ENCODE data around the gene SPCS3.
"Not testable (repeated sequence)": the region's sequence is repeated elsewhere in the genome, so short reads cannot be mapped to it uniquely, and the experiment has no call there.

The SPCS3 gene

DNA sequence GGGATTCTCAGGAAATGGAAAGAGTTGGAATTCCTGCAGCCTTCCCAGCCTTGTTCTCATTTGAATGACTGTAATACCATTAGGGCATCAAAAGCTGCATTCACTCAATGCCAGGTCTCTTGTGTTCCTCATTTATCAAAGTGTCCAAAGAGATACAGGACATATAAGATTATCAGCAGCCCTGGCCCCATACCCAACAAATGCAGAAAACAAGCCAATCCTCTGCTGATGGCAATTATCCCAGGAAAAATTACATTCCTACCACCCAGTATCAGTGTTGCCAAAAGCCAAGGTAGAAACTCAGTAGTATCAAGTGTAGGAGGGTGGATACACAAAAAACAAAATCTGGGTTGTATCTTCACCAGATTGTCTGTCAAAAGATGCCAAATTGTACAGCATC, 32.2 kb upstream of the SPCS3 start:
- H3K27me3 ChIP-seq (ENCODE audit: control insufficient read depth, insufficient read depth, low read length, poor library complexity, severe bottlenecking): no peaks in the 10 kb centered on the region
- H3K4me1 ChIP-seq (ENCODE audit: control insufficient read depth, insufficient read depth, low read length): peaks cover 5% of the 10 kb centered on the region
- no peaks in the 10 kb centered on the region for H3K36me3 ChIP-seq (ENCODE audit: control insufficient read depth, insufficient read depth, low read length)
- no peak overlapping the region for H3K27ac ChIP-seq (ENCODE audit: insufficient read depth, low read depth, low read length, poor library complexity, severe bottlenecking)
- no peak overlapping the region for H3K4me3 ChIP-seq (ENCODE audit: insufficient read depth, low read depth, low read length)
- H3K9me3 ChIP-seq (ENCODE audit: control insufficient read depth, low read length): no peaks in the 10 kb centered on the region

- no peaks in the 10 kb centered on the region for H3K27me3 ChIP-seq (ENCODE audit: control insufficient read depth, insufficient read depth, low read length, poor library complexity, severe bottlenecking)
- no peaks in the 10 kb centered on the region for H3K36me3 ChIP-seq (ENCODE audit: control insufficient read depth, insufficient read depth, low read length)
- no peak overlapping the region for H3K4me3 ChIP-seq (ENCODE audit: insufficient read depth, low read depth, low read length)
- no peaks in the 10 kb centered on the region for H3K9me3 ChIP-seq (ENCODE audit: control insufficient read depth, low read length)
- H3K4me1 ChIP-seq (ENCODE audit: control insufficient read depth, insufficient read depth, low read length): peaks cover 5% of the 10 kb centered on the region
- H3K27ac ChIP-seq (ENCODE audit: insufficient read depth, low read depth, low read length, poor library complexity, severe bottlenecking): no peak overlapping the region
Measured at GRCh38 chr4:176288020-176288419, 31.7 kb upstream of the SPCS3 start.

- 89 to 95% methylated on average over 5 to 6 of the region's 6 CpGs for WGBS, 2 experiments
- H3K4me1 ChIP-seq (ENCODE audit: control insufficient read depth, insufficient read depth, low read length): peaks cover 5% of the 10 kb centered on the region
Measured at GRCh38 chr4:176289561-176289960, 30.2 kb upstream of the SPCS3 start.

GRCh38 chr4:176290520-176290919, 29.2 kb upstream of the SPCS3 start:
- Histone ChIP-seq H3K27ac (ENCODE audit: insufficient read depth, low read depth, low read length, poor library complexity, severe bottlenecking) (no peak overlapping the region), H3K4me1 (ENCODE audit: control insufficient read depth, insufficient read depth, low read length) (peaks cover 5% of the 10 kb centered on the region), H3K4me3 (ENCODE audit: insufficient read depth, low read depth, low read length) (no peak overlapping the region), H3K36me3 (ENCODE audit: control insufficient read depth, insufficient read depth, low read length) (no peaks in the 10 kb centered on the region), H3K9me3 (ENCODE audit: control insufficient read depth, low read length) (no peaks in the 10 kb centered on the region), H3K27me3 (ENCODE audit: control insufficient read depth, insufficient read depth, low read length, poor library complexity, severe bottlenecking) (no peaks in the 10 kb centered on the region)
- WGBS, 2 experiments: 92 to 95% methylated on average over 3 of the region's 3 CpGs

More at GRCh38 chr4:176289561-176289960, 30.2 kb upstream of the SPCS3 start:
- Histone ChIP-seq H3K4me3 (ENCODE audit: insufficient read depth, low read depth, low read length) (no peak overlapping the region), H3K9me3 (ENCODE audit: control insufficient read depth, low read length) (no peaks in the 10 kb centered on the region), H3K36me3 (ENCODE audit: control insufficient read depth, insufficient read depth, low read length) (no peaks in the 10 kb centered on the region), H3K27ac (ENCODE audit: insufficient read depth, low read depth, low read length, poor library complexity, severe bottlenecking) (no peak overlapping the region), H3K27me3 (ENCODE audit: control insufficient read depth, insufficient read depth, low read length, poor library complexity, severe bottlenecking) (no peaks in the 10 kb centered on the region)

DNA sequence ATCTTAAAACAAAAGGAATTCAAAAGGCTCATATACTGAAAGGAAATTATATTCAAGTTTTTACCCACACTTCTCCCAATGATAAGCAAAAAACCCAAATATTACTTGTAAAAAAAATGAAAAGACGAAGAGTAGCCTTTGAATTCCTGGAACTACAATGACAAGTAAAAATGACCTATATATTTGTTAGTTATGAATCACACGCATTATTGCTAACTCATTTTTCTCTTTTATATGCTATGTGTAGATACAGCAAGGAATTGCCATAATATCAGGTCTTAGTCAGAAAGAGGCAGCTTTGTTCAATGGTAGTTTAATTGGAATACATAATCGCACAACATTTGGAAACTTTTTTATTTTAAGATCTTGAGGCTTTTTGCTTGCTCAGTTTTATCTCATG, 28.0 kb upstream of the SPCS3 start:
- H3K27ac ChIP-seq (ENCODE audit: insufficient read depth, low read depth, low read length, poor library complexity, severe bottlenecking): no peak overlapping the region
- no peaks in the 10 kb centered on the region for H3K36me3 ChIP-seq (ENCODE audit: control insufficient read depth, insufficient read depth, low read length)
- H3K27me3 ChIP-seq (ENCODE audit: control insufficient read depth, insufficient read depth, low read length, poor library complexity, severe bottlenecking): no peaks in the 10 kb centered on the region
- no peaks in the 10 kb centered on the region for H3K9me3 ChIP-seq (ENCODE audit: control insufficient read depth, low read length)
- no peak overlapping the region for H3K4me3 ChIP-seq (ENCODE audit: insufficient read depth, low read depth, low read length)
- peaks cover 5% of the 10 kb centered on the region for H3K4me1 ChIP-seq (ENCODE audit: control insufficient read depth, insufficient read depth, low read length)
- whole genome bisulfite sequencing, 2 experiments: 100% methylated on average over 1 to 2 of the region's 3 CpGs

DNA sequence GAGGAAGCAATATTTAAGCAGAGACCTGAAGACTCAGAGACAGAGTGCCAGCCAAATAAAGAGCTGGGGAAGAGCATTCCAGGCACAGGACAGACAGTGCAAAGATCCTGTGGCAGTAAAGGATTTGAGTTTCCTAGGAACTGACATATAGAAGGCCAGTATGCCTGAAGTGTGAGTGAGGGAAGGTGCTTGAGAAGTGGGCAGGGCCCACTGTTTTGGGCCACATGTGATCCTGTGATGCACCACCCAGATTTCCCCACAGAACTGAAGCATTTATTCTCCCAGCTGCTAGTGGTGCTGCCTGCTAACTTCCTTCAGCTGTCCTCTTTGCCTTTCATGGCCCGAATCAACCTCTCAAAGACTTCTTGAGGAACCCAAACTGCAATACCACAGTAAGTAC, 26.8 kb upstream of the SPCS3 start:
- H3K27me3 ChIP-seq (ENCODE audit: control insufficient read depth, insufficient read depth, low read length, poor library complexity, severe bottlenecking): no peaks in the 10 kb centered on the region
- H3K9me3 ChIP-seq (ENCODE audit: control insufficient read depth, low read length): no peaks in the 10 kb centered on the region
- 82 to 92% methylated on average over 1 of the region's 1 CpG for WGBS, 2 experiments

GRCh38 chr4:176293660-176294059, 26.1 kb upstream of the SPCS3 start:
- no peaks in the 10 kb centered on the region for H3K4me1 ChIP-seq (ENCODE audit: control insufficient read depth, insufficient read depth, low read length)
- H3K27ac ChIP-seq (ENCODE audit: insufficient read depth, low read depth, low read length, poor library complexity, severe bottlenecking): no peak overlapping the region
- no peaks in the 10 kb centered on the region for H3K27me3 ChIP-seq (ENCODE audit: control insufficient read depth, insufficient read depth, low read length, poor library complexity, severe bottlenecking)
- H3K4me3 ChIP-seq (ENCODE audit: insufficient read depth, low read depth, low read length): no peak overlapping the region
- 92 to 100% methylated on average over 1 of the region's 1 CpG for WGBS, 2 experiments
- no peaks in the 10 kb centered on the region for H3K9me3 ChIP-seq (ENCODE audit: control insufficient read depth, low read length)
- no peaks in the 10 kb centered on the region for H3K36me3 ChIP-seq (ENCODE audit: control insufficient read depth, insufficient read depth, low read length)

More for the DNA sequence above, 26.8 kb upstream of the SPCS3 start:
- no peak overlapping the region for H3K27ac ChIP-seq (ENCODE audit: insufficient read depth, low read depth, low read length, poor library complexity, severe bottlenecking)
- H3K36me3 ChIP-seq (ENCODE audit: control insufficient read depth, insufficient read depth, low read length): no peaks in the 10 kb centered on the region
- peaks cover 4% of the 10 kb centered on the region for H3K4me1 ChIP-seq (ENCODE audit: control insufficient read depth, insufficient read depth, low read length)
- no peak overlapping the region for H3K4me3 ChIP-seq (ENCODE audit: insufficient read depth, low read depth, low read length)

DNA sequence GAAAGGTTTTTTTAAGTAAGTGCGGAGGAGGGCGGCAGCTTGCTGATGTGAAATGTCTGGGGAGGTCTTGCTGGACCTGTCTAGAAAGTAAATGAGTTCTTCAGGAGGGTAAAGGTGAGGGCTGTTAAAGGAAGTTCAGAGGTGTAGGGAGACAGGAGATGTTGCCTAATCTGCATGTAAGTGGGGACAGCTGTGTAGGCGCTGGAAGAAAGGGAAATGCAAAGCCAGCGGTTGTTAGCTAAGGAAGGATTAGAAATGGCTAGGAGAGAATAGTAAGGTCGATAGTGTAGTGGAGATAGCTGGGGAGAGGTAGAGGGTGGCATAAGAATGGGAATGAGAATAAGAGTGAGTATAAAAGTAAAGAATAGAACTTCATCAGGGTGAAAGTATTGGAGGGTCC, 23.9 kb upstream of the SPCS3 start:
- H3K36me3 ChIP-seq (ENCODE audit: control insufficient read depth, insufficient read depth, low read length); H3K4me1 ChIP-seq (ENCODE audit: control insufficient read depth, insufficient read depth, low read length); H3K4me3 ChIP-seq (ENCODE audit: insufficient read depth, low read depth, low read length); H3K9me3 ChIP-seq (ENCODE audit: control insufficient read depth, low read length); H3K27ac ChIP-seq (ENCODE audit: insufficient read depth, low read depth, low read length, poor library complexity, severe bottlenecking); H3K27me3 ChIP-seq (ENCODE audit: control insufficient read depth, insufficient read depth, low read length, poor library complexity, severe bottlenecking): not testable (repeated sequence)
- 40 to 41% methylated on average over 5 of the region's 5 CpGs for WGBS, 2 experiments

DNA sequence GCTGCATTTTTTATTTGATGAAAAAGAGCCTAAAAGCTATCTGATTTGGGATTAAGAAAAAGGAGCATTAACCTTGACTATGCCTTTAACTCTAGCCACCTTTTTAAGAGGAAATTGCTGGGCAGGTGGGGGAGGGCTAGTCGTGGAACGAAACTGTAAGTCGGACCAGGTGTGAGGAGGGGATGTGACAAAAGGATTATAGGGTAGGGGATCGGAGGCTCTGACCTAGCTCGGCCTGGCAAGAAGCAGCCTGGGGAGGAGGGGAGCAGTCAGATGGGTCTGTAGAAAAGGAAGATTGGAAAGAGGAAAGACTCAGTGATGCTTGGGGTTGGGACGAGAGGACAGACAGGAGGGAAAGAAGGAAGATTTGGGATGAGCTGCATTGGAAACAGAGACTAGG, 21.1 kb upstream of the SPCS3 start:
- Histone ChIP-seq H3K27me3 (ENCODE audit: control insufficient read depth, insufficient read depth, low read length, poor library complexity, severe bottlenecking) (no peaks in the 10 kb centered on the region), H3K9me3 (ENCODE audit: control insufficient read depth, low read length) (no peaks in the 10 kb centered on the region), H3K36me3 (ENCODE audit: control insufficient read depth, insufficient read depth, low read length) (no peaks in the 10 kb centered on the region), H3K4me1 (ENCODE audit: control insufficient read depth, insufficient read depth, low read length) (no peaks in the 10 kb centered on the region), H3K27ac (ENCODE audit: insufficient read depth, low read depth, low read length, poor library complexity, severe bottlenecking) (no peak overlapping the region), H3K4me3 (ENCODE audit: insufficient read depth, low read depth, low read length) (no peak overlapping the region)
- 76 to 86% methylated on average over 6 of the region's 6 CpGs for WGBS, 2 experiments

GRCh38 chr4:176300036-176300435, 19.7 kb upstream of the SPCS3 start:
- WGBS, 2 experiments: 92 to 96% methylated on average over 7 to 9 of the region's 9 CpGs
- Histone ChIP-seq H3K27me3 (ENCODE audit: control insufficient read depth, insufficient read depth, low read length, poor library complexity, severe bottlenecking) (no peaks in the 10 kb centered on the region), H3K4me3 (ENCODE audit: insufficient read depth, low read depth, low read length) (no peak overlapping the region), H3K4me1 (ENCODE audit: control insufficient read depth, insufficient read depth, low read length) (no peaks in the 10 kb centered on the region), H3K27ac (ENCODE audit: insufficient read depth, low read depth, low read length, poor library complexity, severe bottlenecking) (no peak overlapping the region), H3K36me3 (ENCODE audit: control insufficient read depth, insufficient read depth, low read length) (no peaks in the 10 kb centered on the region), H3K9me3 (ENCODE audit: control insufficient read depth, low read length) (no peaks in the 10 kb centered on the region)

DNA sequence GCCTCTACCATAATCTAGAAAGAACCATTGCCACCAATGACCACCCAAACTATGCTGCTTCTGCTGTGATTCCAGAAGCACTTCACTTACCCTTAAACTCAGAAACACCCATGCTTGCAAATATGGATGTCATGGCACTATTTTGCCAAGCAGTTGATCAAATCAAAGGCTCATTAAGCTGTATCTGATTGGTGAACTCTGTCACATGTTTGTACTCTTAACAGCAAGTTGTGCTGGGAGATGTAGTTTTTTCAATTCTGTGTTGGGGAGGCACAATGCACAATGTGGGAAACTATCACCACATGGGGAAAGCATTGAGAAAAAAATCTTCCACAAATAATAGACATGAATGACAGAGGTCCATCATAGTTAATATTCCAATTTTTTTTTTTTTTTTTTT, 19.2 kb upstream of the SPCS3 start:
- Histone ChIP-seq H3K27ac (ENCODE audit: insufficient read depth, low read depth, low read length, poor library complexity, severe bottlenecking) (no peak overlapping the region), H3K27me3 (ENCODE audit: control insufficient read depth, insufficient read depth, low read length, poor library complexity, severe bottlenecking) (no peaks in the 10 kb centered on the region), H3K9me3 (ENCODE audit: control insufficient read depth, low read length) (no peaks in the 10 kb centered on the region), H3K4me3 (ENCODE audit: insufficient read depth, low read depth, low read length) (no peak overlapping the region), H3K4me1 (ENCODE audit: control insufficient read depth, insufficient read depth, low read length) (no peaks in the 10 kb centered on the region), H3K36me3 (ENCODE audit: control insufficient read depth, insufficient read depth, low read length) (no peaks in the 10 kb centered on the region)
